HG03139 (cell line): ENCODE data around the gene MCRS1.

Experiments
- ATAC-seq: cut with Tn5 transposase; IDR thresholded peaks from one replicate; pipeline ENCODE4 v1.9.1; 2021; ENCODE audit not compliant: unreplicated experiment

Gene MCRS1

DNA sequence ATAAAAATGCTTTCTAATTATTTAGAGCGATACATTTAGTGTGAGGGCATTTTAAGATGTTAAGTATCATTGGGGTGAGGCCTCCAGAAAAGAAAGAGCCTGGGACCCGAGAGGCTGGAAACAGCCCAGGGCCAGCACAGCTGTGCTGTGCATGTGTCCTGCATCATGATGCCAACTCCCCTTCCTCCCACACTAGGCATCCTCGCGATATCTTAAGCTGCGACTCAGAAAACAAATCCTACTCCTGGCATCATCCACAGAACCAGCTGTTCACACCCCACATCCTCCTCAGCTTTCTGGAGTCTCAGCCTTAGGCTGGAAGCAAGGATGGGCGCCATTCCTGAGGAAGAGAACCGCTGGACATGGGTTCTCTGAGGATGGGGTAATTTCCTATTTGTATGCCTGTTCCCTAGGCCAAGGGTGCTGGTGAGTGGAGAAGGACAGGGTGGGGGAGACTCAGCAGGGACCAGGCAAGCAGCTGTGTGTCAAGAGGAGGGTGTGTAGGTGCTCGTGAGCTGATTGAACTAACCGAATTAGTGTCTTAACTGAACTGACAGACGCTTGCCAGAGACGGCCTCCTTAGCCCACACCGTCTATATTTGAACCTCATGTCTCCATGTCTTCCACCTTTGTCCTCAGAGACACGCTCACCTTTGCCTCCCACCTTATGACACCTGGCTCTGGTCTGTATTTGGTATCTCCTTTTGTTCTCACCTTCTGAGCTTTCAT, 15.6 kb upstream of the MCRS1 start:
- ATAC-seq = no peak

DNA sequence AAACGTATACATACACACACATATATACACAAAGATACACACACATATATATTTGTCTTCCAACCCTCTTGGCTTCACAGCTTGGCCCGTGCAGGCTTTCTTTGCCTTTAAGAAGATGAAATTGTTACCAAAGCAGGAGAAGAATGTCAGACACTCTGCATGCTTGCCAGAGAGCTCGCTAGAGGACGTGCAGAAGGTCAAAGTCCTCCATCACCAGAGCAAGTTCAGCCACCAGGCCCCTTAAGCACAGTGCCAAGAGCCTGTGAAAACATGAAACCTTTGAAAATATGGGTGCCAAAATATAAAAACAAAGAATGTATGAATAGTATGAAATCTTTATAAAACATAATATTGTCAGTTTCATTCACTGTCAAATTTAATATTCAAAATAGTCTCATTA, 14.9 kb upstream of the MCRS1 start:
- no peak for ATAC-seq

DNA sequence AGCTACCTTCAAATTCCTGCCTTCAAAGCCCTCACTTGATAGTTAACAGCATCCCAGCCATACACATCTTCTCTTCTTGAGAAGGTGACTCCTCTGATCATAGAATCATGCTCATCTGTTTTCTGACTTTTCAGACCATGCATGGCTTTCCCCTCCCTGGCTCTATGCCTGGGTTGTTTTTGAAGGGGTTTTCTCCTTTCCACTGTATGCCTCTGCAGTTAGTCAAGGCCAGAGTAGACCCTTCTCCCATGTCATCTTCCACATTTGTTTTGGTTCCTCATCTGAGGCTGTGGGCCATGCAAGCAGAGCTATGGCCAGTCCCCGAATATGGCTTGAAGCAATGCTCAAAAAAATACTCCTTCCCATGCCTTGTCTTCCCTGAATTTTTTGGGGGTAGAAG, 14.3 kb upstream of the MCRS1 start:
- ATAC-seq = no peak

DNA sequence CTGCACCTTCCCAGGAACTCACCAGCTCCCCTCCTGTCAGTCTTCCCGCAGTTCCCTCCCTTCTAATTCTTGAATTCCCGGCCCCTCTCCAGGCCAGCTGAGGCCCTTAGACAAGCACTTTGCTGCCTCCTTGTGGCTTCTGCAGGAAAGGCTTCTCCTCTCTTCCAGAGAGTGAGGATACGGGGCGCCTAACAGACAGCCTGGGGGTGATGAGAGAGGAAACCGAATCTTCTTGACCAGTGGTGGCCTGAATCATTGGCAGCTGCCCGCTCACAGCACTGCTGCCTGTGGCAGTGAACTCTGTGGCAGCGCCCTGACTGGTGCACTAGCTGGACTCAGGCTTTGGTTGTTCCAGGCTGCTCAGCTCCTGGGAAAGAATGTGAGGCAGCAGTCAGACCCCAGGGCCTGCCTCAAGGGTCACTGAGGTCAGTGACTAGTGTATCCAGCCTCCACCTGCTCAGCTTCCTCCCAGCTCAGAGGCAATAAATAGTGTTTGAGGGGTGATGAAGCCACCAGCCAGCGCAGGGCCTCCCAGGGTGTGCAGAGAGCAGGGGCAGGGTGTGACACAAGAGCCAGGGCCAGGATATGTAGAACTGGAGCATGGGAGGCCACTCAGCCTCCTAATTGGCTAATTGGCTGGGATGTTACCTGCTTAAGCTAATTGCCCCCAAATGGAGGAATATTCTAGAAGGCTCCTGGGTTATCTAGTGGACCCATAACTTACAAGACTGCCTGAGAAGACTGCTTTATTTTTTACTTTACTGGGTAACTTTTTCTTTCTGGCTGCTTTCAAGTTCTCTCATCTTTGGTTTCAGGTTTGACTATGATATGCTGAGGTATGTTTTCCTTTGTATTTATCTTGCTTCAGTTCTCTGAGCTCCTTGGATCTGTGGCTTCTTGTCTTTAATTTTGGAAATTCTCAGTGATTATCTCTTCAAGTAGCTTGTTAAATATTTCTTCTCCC, 12.9 kb upstream of the MCRS1 start:
- peak; percentile 51 for ATAC-seq

GRCh38 chr12:49578471-49579112, 10.7 kb upstream of the MCRS1 start:
- ATAC-seq = no peak

DNA sequence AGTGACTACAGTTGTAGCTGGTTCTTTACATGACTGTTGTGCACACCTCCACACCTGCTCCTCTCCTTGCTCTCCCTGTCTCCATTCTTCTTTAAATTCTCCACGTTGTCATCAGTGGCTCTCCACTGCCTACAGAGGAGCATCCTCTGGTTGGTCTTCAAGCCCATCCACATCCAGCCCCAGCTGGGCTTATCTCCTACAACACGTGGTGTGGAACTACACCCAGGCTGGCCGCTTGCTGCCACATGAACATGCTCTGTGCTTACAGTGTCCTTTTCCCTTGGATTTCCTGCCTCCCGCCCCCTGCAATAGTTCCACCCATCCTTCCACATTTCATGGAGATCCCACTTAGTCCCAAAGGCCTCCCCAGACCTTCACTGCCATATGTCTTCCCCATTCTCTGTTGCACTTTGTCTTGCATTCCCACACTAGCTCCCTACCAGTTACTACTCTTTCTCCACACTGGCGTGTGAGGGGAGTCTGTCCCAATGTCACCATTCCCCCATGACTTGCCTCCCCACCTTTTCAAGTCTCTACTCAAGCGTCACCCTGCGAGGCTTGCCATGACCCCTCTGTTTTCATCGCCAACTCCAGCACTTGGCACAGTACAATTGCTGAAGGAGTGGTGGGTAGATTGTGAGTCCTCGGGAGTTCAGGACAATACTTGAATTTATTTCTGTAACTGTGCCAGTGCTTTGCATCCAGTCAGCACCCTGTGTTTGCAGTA, 9.8 kb upstream of the MCRS1 start:
- no peak for ATAC-seq

DNA sequence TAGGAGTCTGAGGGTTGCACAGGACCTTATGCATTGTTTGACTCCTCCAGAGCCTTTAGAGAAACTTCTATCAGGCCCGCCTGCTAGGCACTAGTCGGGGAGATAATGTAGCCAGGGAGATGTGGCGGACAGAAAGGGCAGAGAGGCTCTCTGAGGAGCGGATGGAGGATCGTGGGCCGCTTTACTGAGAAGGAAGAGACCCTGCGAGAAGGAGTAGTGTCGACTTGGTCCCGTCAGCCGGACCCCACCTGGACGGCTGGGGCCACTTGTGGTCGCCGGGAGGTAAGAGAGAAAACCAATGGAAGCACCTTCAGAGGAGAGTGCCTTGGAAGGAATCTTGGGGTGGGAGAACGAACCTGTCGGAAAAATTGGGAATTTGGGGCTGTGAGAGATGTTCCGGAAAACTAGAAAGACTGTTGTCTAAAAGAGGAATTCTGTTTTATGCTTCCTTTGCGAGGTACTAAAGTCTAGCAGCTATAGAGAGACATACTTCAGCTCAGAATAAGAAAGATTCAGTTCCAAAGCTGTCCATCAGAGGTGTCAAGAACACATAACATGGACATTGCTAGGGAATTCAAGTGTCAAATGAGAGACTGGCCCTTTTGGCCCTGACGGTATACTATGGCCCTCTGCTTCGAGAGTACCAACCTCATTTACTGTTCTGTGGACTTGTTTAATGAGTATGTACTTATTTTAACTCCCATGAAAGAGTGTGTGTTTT, 660 bp upstream of the MCRS1 start:
- ATAC-seq = peak; percentile 23

DNA sequence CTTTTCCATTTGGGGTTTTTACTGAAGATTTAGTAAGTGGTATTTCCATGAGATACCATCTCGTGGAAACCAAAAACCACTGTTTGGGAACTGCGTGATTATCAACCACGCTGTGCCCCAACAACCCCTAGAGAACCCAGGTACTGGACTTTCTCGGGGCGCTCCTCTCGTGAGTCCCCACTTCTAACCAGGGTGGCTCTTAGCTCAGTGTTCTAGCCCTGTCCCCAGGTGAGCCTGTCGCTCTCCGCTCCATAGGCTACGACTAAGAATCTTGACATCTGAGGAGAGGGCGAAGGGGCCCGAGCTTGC, 686 bp downstream of the MCRS1 start:
- no peak for ATAC-seq

GRCh38 chr12:49566361-49566760, 1.6 kb downstream of the MCRS1 start:
- no peak for ATAC-seq

DNA sequence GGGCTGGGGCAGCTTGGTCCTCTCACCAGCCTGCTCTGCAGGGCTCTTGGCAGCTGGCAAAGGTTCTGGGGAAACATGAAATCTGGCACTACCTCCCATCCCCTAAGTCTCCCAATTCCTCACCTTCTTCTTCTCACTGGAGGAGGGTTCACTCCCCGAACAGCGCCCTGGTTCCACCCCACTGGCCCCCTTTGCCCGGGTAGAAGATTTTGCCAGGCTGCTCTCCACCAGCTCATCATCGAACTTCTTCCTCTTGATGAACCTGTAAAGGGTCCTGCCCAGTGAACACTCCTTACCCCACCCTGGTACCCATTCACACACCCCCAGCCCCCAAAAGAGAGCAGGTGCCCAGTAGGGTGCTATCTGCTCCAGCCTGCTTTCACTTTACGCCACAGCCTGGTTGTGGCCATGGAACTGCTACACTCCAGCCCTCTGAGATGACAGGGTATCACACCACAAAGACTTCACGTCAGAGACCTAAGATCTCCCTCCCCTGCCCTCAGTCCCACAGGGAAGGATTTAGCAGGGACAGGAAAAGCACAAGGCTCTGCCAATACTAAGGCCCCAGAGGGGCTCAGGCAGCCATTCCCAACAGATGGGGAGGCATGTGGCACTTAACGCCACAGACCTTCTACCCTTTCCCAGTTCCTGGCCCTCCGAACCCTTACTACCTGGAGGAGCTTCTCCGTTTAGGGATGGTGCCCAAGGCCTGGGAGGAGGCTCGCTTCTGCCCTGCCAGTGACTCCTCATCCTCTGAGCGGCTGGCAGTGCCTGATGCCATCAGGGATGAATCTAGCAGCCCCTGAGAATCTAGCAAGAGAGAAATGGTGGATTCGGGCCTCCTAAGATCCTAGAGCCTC, 2.3 kb downstream of the MCRS1 start:
- ATAC-seq = no peak

GRCh38 chr12:49564686-49565405, 3.1 kb downstream of the MCRS1 start:
- no peak for ATAC-seq

GRCh38 chr12:49563951-49564685, 3.8 kb downstream of the MCRS1 start:
- no peak for ATAC-seq

DNA sequence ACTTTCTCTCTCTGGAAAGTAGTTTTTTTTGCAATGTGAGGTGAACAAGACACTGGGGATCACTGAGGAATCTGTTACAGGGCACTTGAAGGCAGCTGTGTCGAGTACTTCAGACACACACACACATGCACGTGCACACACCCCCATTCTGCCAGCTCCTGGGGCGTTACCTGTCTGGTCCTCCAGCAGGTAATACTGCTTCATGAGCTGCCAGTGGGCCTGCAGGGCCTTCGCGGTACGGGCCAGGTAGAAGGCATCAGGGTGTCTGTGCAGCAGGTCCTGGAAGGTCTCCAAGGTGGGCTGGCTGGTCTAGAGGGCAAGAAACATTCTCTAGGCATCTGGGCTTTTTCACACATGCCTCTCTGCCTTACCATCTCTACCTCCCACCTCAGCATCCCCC, 5.1 kb downstream of the MCRS1 start:
- ATAC-seq = no peak

GRCh38 chr12:49562233-49562632, 5.7 kb downstream of the MCRS1 start:
- ATAC-seq = no peak

DNA sequence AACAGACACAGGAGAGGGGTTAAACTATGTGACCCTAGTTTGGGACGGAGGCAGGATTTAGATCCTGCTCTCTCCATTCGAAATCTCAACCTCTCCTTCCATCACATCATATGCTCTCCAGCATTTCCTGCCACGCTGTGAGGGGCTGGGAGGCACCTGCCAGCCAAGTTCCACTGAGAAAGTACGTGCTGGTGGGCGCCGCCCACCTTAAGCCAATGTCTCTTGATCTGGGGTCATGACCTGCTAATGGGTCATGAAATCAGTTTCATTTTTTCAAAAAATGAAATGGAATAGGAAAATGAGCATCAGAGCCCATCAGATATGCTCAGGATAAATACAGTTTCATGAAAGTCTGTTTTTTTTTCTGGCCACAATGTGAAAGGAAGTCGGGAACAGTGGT, 7.2 kb downstream of the MCRS1 start:
- no peak for ATAC-seq

DNA sequence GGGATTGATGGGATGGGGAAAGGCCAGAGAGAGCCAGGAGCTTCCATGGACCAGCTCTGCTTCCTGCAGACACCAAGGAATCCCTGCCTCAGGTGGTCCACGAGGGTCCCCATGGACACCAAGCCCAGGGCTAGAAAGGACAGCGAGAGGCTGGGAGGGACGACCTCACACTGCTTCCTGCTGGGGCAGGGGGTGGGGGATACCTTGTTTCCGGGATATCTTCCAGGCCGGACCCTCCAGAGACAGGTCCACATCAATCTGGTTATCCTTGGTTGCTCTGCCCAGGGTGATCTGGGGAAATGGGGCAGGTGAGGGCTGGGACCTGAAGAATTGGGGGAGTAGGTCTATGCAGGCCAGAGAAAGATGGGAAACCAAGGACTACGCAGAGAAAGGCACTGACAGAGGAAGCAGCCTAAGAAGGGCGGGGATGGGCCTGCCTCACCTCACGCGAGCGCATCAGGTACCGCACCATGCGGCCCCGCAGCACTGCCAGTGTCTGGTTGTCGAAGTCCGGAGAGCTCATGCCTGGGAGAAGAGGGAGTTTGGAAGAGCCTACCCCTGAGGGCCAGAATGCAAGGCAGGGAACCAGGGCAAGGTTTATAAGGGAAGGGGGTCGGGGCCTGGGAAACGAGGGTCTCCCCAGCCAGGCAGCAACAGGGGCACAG, 8.8 kb downstream of the MCRS1 start:
- no peak for ATAC-seq

DNA sequence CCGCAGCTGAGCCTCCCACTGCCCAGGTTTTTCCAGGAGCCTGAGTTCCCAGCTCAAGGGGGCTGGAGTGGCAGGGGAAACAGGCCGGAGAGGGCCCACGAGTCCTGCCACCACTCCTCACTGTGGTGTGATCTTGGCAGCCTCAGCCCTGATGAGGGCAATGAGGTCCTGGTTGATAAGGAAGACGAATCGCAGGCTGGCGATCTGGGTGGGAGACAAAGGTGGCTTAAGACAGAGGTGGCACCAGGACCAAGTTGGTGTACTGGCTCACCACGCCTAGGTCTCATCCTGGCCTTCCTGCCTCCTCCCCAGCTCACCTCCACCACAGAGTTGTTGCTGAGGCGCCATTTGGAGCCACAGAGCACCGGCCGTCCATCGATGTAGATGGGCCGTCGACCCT, 9.4 kb downstream of the MCRS1 start:
- ATAC-seq = no peak

- ATAC-seq = no peak
These were observed 10.1 kb downstream of the MCRS1 start for GRCh38 chr12:49557917-49558215.
